ENCODE measurements around the gene APOO. TPM values are rescaled to one million over a fixed set of nuclear protein-coding genes. Genes with fewer than 3 reads are reported as not detected.
A peak's percentile ranks its signal among the peaks of the same experiment; 100 is the strongest.

APOO gene
- total RNA-seq, 1 donor = 7.2 TPM

GRCh38 chrX:23811656-23812055 lies 96.1 kb downstream of the APOO start:
- Histone ChIP-seq H3K4me2 (ENCODE audit: insufficient read depth, low read length) (no peak overlapping the region), H3K4me3 (ENCODE audit: insufficient read depth, low read length) (no peak overlapping the region), H3K27ac (ENCODE audit: low read depth, low read length) (no peak overlapping the region)

GRCh38 chrX:23811108-23811651 lies 96.6 kb downstream of the APOO start:
- DNase-seq (ENCODE audit: insufficient read length, low spot score, missing footprints) = peak; percentile 53
- no peak overlapping the region for H3K27ac ChIP-seq (ENCODE audit: low read depth, low read length)

More at GRCh38 chrX:23811656-23812055, 96.1 kb downstream of the APOO start:
- no peak for DNase-seq (ENCODE audit: insufficient read length, low spot score, missing footprints)
- Histone ChIP-seq H3K79me2 (ENCODE audit: insufficient read depth, low read length) (no peaks in the 10 kb centered on the region), H3K36me3 (ENCODE audit: insufficient read depth, low read length) (no peaks in the 10 kb centered on the region), H3K9me3 (ENCODE audit: low read depth, low read length) (peaks cover 2% of the 10 kb centered on the region), H3K27me3 (ENCODE audit: insufficient read depth, low read length) (no peaks in the 10 kb centered on the region), H2AFZ (ENCODE audit: low read length) (no peak overlapping the region), H4K20me1 (ENCODE audit: insufficient read depth, low read length) (no peaks in the 10 kb centered on the region), H3K4me1 (ENCODE audit: insufficient read depth, low read length) (peaks cover 4% of the 10 kb centered on the region)
- TF ChIP-seq CTCF (IDR thresholded peaks at IDR 0.05; ENCODE audit: extremely low read depth, low read depth, low read length) = no peak

GRCh38 chrX:23810279-23810678 lies 97.5 kb downstream of the APOO start:
- H3K27ac ChIP-seq (ENCODE audit: low read depth, low read length) = no peak overlapping the region

More at GRCh38 chrX:23811108-23811651, 96.6 kb downstream of the APOO start:
- Histone ChIP-seq H2AFZ (ENCODE audit: low read length) (no peak overlapping the region), H4K20me1 (ENCODE audit: insufficient read depth, low read length) (no peaks in the 10 kb centered on the region), H3K27me3 (ENCODE audit: insufficient read depth, low read length) (no peaks in the 10 kb centered on the region), H3K4me3 (ENCODE audit: insufficient read depth, low read length) (no peak overlapping the region), H3K4me2 (ENCODE audit: insufficient read depth, low read length) (no peak overlapping the region), H3K36me3 (ENCODE audit: insufficient read depth, low read length) (no peaks in the 10 kb centered on the region), H3K9me3 (ENCODE audit: low read depth, low read length) (peaks cover 2% of the 10 kb centered on the region), H3K79me2 (ENCODE audit: insufficient read depth, low read length) (no peaks in the 10 kb centered on the region), H3K4me1 (ENCODE audit: insufficient read depth, low read length) (peaks cover 4% of the 10 kb centered on the region)
- TF ChIP-seq CTCF (IDR thresholded peaks at IDR 0.05; ENCODE audit: extremely low read depth, low read depth, low read length) = no peak

GRCh38 chrX:23805389-23805788 lies 102.3 kb downstream of the APOO start:
- Histone ChIP-seq H3K4me1 (ENCODE audit: insufficient read depth, low read length) (peaks cover 12% of the 10 kb centered on the region), H3K9me3 (ENCODE audit: low read depth, low read length) (no peaks in the 10 kb centered on the region), H3K27me3 (ENCODE audit: insufficient read depth, low read length) (no peaks in the 10 kb centered on the region), H3K36me3 (ENCODE audit: insufficient read depth, low read length) (no peaks in the 10 kb centered on the region), H3K27ac (ENCODE audit: low read depth, low read length) (no peak overlapping the region), H3K4me3 (ENCODE audit: insufficient read depth, low read length) (no peak overlapping the region), H3K4me2 (ENCODE audit: insufficient read depth, low read length) (no peak overlapping the region), H4K20me1 (ENCODE audit: insufficient read depth, low read length) (no peaks in the 10 kb centered on the region), H2AFZ (ENCODE audit: low read length) (no peak overlapping the region), H3K79me2 (ENCODE audit: insufficient read depth, low read length) (no peaks in the 10 kb centered on the region)
- no peak for DNase-seq (ENCODE audit: insufficient read length, low spot score, missing footprints)
- TF ChIP-seq CTCF (IDR thresholded peaks at IDR 0.05; ENCODE audit: extremely low read depth, low read depth, low read length) = no peak

More at GRCh38 chrX:23810279-23810678, 97.5 kb downstream of the APOO start:
- Histone ChIP-seq H3K36me3 (ENCODE audit: insufficient read depth, low read length) (no peaks in the 10 kb centered on the region), H3K79me2 (ENCODE audit: insufficient read depth, low read length) (no peaks in the 10 kb centered on the region), H3K27me3 (ENCODE audit: insufficient read depth, low read length) (no peaks in the 10 kb centered on the region), H3K4me3 (ENCODE audit: insufficient read depth, low read length) (no peak overlapping the region), H4K20me1 (ENCODE audit: insufficient read depth, low read length) (no peaks in the 10 kb centered on the region), H3K9me3 (ENCODE audit: low read depth, low read length) (peaks cover 2% of the 10 kb centered on the region), H3K4me2 (ENCODE audit: insufficient read depth, low read length) (no peak overlapping the region), H2AFZ (ENCODE audit: low read length) (no peak overlapping the region), H3K4me1 (ENCODE audit: insufficient read depth, low read length) (peaks cover 4% of the 10 kb centered on the region)
- TF ChIP-seq CTCF (IDR thresholded peaks at IDR 0.05; ENCODE audit: extremely low read depth, low read depth, low read length) = no peak
- no peak for DNase-seq (ENCODE audit: insufficient read length, low spot score, missing footprints)
